ENCODE results near the gene PLAAT2.

DNA sequence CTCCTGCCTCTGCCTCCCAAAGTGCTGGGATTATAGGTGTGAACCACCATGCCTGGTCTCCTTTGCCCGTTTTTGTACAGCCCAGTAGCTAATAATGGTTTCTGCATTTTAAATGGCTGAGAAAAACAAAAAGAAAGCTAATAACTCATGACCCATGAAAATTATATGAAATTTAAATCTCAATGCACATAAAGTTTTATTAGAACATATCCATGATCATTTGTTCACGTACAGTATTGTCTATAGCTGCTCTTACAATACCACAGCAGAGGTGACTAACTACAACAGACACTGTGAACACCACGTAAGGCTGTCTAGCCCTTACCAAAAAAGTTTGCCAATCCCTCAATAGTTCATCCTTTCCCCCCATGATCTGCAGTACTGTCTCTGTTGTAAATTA, 6.4 kb upstream of the PLAAT2 start:
- TF ChIP-seq POLR2AphosphoS5 (IDR thresholded peaks at IDR 0.05) = no peak
- TF ChIP-seq, protein P1, sequence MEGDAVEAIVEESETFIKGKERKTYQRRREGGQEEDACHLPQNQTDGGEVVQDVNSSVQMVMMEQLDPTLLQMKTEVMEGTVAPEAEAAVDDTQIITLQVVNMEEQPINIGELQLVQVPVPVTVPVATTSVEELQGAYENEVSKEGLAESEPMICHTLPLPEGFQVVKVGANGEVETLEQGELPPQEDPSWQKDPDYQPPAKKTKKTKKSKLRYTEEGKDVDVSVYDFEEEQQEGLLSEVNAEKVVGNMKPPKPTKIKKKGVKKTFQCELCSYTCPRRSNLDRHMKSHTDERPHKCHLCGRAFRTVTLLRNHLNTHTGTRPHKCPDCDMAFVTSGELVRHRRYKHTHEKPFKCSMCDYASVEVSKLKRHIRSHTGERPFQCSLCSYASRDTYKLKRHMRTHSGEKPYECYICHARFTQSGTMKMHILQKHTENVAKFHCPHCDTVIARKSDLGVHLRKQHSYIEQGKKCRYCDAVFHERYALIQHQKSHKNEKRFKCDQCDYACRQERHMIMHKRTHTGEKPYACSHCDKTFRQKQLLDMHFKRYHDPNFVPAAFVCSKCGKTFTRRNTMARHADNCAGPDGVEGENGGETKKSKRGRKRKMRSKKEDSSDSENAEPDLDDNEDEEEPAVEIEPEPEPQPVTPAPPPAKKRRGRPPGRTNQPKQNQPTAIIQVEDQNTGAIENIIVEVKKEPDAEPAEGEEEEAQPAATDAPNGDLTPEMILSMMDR (IDR thresholded peaks at IDR 0.05) = no peak

Measured in prostate gland (tissue), 2 donors.